CD4-positive, alpha-beta T cell treated with Interleukin-15 for 4 hours (primary cell): ENCODE measurements around the gene BCKDHB.

Experiments used
- DNase-seq: peaks from one replicate; pipeline ENCODE4 v3.0.0-alpha.2; 2020; ENCODE audit warnings: low spot score

The BCKDHB gene

DNA sequence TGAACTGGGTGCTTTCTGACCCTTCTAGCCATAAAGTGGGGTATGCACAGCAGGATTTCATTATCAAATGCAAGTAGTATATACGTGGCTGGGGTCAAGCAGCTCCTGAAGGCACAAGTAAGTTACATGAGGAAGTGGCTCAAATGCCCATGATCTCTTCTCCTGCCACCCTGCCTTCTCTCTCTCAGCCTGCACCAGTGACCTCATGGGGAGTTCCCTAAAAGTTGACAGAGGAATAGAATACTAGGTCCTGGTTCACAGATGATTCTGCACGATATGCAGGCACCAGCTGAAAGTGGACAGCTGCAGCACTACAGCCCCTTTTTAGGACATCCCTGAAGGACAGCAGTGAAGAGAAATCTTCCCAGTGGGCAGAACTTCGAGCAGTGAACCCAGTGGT lies 282.0 kb downstream of the BCKDHB start:
- no peak for DNase-seq
